ENCODE results near the gene PANK1.
"Not testable (repeated sequence)": the region's sequence is repeated elsewhere in the genome, so short reads cannot be mapped to it uniquely, and the experiment has no call there.

PANK1 gene

DNA sequence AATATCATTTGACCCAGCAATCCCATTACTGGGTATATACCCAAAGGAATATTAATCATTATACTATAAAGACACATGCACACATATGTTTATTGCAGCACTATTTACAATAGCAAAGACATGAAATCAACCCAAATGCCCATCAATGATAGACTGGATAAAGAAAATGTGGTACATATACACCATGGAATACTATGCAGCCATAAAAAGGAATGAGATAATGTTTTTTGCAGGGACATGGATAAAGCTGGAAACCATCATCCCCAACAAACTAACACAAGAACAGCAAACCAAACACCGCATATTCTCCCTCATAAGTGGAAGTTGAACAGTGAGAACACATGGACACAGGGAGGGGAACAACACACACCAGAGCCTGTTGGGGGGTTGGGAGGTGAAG is 98.4 kb downstream of the PANK1 start:
- H3K4me3 ChIP-seq (ENCODE audit: low read depth, low read length); H3K27ac ChIP-seq (ENCODE audit: extremely low read depth, low read depth, low read length); H3K36me3 ChIP-seq (ENCODE audit: control insufficient read depth in 2 of 2, insufficient read depth in 1 of 2, low read length in 2 of 2); H3K4me1 ChIP-seq (ENCODE audit: control insufficient read depth, insufficient read depth, low read length); CTCF ChIA-PET; POLR2A ChIA-PET; H3K9me3 ChIP-seq (ENCODE audit: control insufficient read depth, insufficient read depth, low read depth, low read length): not testable (repeated sequence)
- TF ChIP-seq, protein P1, sequence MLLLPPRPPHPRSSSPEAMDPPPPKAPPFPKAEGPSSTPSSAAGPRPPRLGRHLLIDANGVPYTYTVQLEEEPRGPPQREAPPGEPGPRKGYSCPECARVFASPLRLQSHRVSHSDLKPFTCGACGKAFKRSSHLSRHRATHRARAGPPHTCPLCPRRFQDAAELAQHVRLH (tag by site-specific recombination; IDR thresholded peaks at IDR 0.05): 0 out of 2 replicates have a peak, but pooled peaks have one; percentile 57
- TF ChIP-seq ZNF146 (tag by site-specific recombination; IDR thresholded peaks at IDR 0.05): peak; percentile 89

DNA sequence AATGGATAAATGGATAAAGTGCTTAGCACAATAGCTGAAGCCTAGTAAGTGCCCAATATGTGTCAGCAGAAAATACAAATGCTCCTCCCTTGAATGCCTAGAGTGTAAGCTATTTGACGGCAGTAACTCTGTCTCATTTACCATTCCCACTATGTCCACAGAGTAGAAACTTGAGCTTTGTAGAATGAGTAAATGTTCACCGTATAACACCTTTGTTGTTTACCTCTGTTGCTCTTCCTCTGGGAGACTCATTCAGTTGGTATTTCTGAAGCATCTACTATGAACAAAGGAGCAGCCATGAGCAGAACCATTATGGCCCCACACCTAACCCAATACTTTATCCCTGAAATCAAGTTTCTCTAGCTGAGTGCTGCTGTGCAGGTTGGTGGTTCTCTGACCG is 101.2 kb downstream of the PANK1 start:
- no peak overlapping the region for H3K4me3 ChIP-seq (ENCODE audit: low read depth, low read length)
- H3K9me3 ChIP-seq (ENCODE audit: control insufficient read depth, insufficient read depth, low read depth, low read length): no peaks in the 10 kb centered on the region
- no peaks in the 10 kb centered on the region for H3K36me3 ChIP-seq (ENCODE audit: control insufficient read depth in 2 of 2, insufficient read depth in 1 of 2, low read length in 2 of 2)
- no peak overlapping the region for H3K27ac ChIP-seq (ENCODE audit: extremely low read depth, low read depth, low read length)
- POLR2A ChIA-PET: no interaction called here
- no peaks in the 10 kb centered on the region for H3K4me1 ChIP-seq (ENCODE audit: control insufficient read depth, insufficient read depth, low read length)
- CTCF ChIA-PET: interaction anchor here (0.7 kb wide), 1 partner anchor 1809 kb away, joined by 3 read pairs; no protein-coding TSS in a partner anchor
- TF ChIP-seq ZNF768 (tag by site-specific recombination; IDR thresholded peaks at IDR 0.05) (no peak), ZNF423 (tag by site-specific recombination; IDR thresholded peaks at IDR 0.05) (no peak), ZNF394 (tag by site-specific recombination; IDR thresholded peaks at IDR 0.05; ENCODE audit: borderline replicate concordance) (no peak), SETDB1 (IDR thresholded peaks at IDR 0.05; ENCODE audit: insufficient read length, low read length) (no peak), MEIS1 (CRISPR knock-in tag; IDR thresholded peaks at IDR 0.05; ENCODE audit: borderline replicate concordance) (no peak), KLF10 (tag by site-specific recombination; IDR thresholded peaks at IDR 0.05) (no peak)
- TF ChIP-seq, protein P2, sequence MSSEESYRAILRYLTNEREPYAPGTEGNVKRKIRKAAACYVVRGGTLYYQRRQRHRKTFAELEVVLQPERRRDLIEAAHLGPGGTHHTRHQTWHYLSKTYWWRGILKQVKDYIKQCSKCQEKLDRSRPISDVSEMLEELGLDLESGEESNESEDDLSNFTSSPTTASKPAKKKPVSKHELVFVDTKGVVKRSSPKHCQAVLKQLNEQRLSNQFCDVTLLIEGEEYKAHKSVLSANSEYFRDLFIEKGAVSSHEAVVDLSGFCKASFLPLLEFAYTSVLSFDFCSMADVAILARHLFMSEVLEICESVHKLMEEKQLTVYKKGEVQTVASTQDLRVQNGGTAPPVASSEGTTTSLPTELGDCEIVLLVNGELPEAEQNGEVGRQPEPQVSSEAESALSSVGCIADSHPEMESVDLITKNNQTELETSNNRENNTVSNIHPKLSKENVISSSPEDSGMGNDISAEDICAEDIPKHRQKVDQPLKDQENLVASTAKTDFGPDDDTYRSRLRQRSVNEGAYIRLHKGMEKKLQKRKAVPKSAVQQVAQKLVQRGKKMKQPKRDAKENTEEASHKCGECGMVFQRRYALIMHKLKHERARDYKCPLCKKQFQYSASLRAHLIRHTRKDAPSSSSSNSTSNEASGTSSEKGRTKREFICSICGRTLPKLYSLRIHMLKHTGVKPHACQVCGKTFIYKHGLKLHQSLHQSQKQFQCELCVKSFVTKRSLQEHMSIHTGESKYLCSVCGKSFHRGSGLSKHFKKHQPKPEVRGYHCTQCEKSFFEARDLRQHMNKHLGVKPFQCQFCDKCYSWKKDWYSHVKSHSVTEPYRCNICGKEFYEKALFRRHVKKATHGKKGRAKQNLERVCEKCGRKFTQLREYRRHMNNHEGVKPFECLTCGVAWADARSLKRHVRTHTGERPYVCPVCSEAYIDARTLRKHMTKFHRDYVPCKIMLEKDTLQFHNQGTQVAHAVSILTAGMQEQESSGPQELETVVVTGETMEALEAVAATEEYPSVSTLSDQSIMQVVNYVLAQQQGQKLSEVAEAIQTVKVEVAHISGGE (tag by site-specific recombination; conservative IDR thresholded peaks at IDR 0.05; ENCODE audit: low read depth): no peak

GRCh38 chr10:89540420-89540949 is 104.6 kb downstream of the PANK1 start:
- Histone ChIP-seq H3K9me3 (ENCODE audit: control insufficient read depth, insufficient read depth, low read depth, low read length) (no peaks in the 10 kb centered on the region), H3K4me1 (ENCODE audit: control insufficient read depth, insufficient read depth, low read length) (no peaks in the 10 kb centered on the region), H3K36me3 (ENCODE audit: control insufficient read depth in 2 of 2, insufficient read depth in 1 of 2, low read length in 2 of 2) (no peaks in the 10 kb centered on the region), H3K4me3 (ENCODE audit: low read depth, low read length) (no peak overlapping the region), H3K27ac (ENCODE audit: extremely low read depth, low read depth, low read length) (no peak overlapping the region)
- TF ChIP-seq ZNF362 (tag by site-specific recombination; IDR thresholded peaks at IDR 0.05): 0 out of 2 replicates have a peak, but pooled peaks have one; percentile 23
- TF ChIP-seq ZNF555 (tag by site-specific recombination; conservative IDR thresholded peaks at IDR 0.05): no peak
- TF ChIP-seq, protein P3, sequence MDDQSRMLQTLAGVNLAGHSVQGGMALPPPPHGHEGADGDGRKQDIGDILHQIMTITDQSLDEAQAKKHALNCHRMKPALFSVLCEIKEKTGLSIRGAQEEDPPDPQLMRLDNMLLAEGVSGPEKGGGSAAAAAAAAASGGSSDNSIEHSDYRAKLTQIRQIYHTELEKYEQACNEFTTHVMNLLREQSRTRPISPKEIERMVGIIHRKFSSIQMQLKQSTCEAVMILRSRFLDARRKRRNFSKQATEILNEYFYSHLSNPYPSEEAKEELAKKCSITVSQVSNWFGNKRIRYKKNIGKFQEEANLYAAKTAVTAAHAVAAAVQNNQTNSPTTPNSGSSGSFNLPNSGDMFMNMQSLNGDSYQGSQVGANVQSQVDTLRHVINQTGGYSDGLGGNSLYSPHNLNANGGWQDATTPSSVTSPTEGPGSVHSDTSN (CRISPR knock-in tag; IDR thresholded peaks at IDR 0.05): no peak
- no peak for TF ChIP-seq ZNF830 (tag by site-specific recombination; IDR thresholded peaks at IDR 0.05; ENCODE audit: low read depth)
- no peak for TF ChIP-seq ZFHX2 (tag by site-specific recombination; conservative IDR thresholded peaks at IDR 0.05)
- TF ChIP-seq, protein P4, sequence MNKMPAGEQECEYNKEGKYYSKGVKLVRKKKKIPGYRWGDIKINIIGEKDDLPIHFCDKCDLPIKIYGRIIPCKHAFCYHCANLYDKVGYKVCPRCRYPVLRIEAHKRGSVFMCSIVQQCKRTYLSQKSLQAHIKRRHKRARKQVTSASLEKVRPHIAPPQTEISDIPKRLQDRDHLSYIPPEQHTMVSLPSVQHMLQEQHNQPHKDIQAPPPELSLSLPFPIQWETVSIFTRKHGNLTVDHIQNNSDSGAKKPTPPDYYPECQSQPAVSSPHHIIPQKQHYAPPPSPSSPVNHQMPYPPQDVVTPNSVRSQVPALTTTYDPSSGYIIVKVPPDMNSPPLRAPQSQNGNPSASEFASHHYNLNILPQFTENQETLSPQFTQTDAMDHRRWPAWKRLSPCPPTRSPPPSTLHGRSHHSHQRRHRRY (tag by site-specific recombination; IDR thresholded peaks at IDR 0.05): no peak
- ChIA-PET POLR2A (no interaction called here), CTCF (interaction anchor here (0.6 kb wide), 3 partner anchors 42 to 110 kb away, joined by 3 to 5 read pairs (median 3); no protein-coding TSS in a partner anchor)

Data from HEK293 (cell line).